Posterior vena cava (tissue), 2 donors: ENCODE data around the gene BANF2. TPM values are rescaled to one million over a fixed set of nuclear protein-coding genes. Genes with fewer than 3 reads are reported as not detected.

Source experiments
- DNase-seq: peaks from one replicate; pipeline ENCODE4 v3.0.0-alpha.2; 2020; ENCODE audit warnings: low spot score
- intact Hi-C, 2 donors: fragments of 100-400 bp; cut with DNase I; formaldehyde crosslinking; loops; one replicate each; pipeline versions ENCODE4 v1.14.1 to v1.14.2; 2022 to 2023
- total RNA-seq, 2 donors: library from RNA; stranded (reverse); fragmentation: NEBNext Ultra II Directional; extraction: Animal tissue kit (Norgen Biotek cat#: 25700); gene quantifications; one replicate each; pipeline ENCODE4 v1.2.1, GENCODE V29; 2021
- donor health status: DM: yes; HTN: yes; CAD: no.
- donor health status: DM: yes; HTN: yes; CAD: no.

The BANF2 gene
- total RNA-seq, 2 donors from 2014 or later: not detected

DNA sequence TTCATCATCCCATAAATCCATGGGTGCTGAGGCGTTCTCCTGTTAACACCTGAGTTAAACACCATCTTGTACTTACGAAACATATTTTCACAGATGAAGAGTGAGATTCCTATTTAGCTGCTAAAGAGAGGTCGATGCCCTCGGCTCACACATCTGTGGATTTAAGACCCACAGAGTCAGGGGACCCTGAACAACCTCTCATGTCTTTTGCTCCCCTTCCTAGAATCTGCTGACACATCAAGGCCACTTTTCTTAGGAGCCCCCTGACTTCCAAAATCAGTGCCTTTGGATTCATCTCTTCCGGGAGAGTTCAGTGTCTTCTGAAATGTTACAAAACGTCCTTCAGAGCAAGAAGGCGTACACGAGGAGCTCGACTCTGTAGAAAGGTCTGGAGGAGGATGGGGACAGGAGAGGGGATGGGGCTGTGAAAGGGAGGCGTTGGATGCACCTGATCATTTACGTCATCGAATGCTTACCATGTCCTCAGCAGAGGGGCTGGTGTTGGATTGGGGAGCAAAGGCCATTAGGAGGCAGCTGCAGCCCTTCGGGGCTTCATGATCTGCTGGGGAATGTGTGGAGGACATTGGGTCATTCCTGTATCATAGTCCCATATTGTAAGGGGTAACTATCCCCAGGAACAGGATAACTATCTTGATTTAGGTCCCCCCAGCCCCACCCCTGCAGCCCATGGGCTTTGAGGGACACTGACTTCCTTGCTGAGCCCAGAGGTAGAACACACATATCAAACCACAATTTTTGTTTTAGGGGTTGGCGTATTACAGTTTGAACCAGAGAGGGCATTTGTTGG, 22.9 kb downstream of the BANF2 start:
- DNase-seq: peak; percentile 50
- intact Hi-C loops: no loop called here

DNA sequence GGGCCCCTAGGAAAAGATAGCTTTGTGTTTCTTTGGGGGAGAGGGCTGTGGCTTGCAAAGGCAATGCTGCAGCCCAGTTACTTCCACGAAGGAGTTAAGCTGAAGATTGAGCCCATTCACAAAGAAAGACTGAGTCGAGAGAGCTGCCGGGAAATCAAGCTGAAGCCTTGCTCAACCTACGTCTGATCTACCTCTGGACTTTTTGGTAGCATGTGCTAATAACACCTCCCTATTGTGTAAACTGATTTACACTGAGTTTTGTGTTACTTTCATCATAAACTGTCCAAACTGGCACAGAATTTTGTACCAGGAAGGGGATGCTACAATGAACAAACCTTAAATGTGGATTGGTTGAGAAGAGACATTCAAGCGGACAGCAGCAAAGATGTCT, 23.5 kb downstream of the BANF2 start:
- intact Hi-C loops: no loop called here
- DNase-seq: no peak

DNA sequence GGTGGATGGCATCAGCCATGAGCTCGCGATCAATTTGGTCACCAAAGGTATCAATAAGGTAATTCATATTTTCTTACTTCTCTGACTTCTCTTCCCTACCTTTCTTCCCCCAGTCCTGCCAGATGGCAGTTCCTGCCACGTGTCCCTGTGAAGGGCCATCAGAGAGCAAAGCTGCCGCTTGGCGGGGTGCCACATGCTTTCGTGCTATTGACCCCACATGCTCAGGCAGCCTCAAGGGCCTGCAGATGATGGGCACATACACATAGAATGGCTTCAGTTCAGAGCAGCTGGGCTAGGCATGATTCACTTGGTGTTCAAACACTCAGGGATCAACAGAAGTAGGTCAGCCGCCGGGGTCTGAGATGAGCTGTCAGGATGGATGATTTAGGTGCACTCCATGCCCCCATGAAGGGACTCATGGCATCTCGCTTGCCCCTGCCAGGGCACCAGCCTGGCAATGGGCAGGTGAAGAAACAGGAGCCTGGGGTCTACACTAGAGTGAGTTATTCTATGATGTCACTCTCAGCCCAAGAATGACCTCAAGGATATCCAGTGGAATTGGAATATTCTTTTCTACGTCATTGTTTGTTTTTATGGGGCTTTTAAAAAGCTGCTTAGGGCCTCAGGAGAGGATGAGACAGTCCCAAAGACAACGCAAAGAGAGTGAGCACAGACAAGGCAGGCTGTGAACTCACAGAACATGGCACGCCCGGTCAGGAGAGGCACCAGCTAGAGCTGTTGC, 25.5 kb downstream of the BANF2 start:
- peak; percentile 69 for DNase-seq
- intact Hi-C loops: no loop called here

DNA sequence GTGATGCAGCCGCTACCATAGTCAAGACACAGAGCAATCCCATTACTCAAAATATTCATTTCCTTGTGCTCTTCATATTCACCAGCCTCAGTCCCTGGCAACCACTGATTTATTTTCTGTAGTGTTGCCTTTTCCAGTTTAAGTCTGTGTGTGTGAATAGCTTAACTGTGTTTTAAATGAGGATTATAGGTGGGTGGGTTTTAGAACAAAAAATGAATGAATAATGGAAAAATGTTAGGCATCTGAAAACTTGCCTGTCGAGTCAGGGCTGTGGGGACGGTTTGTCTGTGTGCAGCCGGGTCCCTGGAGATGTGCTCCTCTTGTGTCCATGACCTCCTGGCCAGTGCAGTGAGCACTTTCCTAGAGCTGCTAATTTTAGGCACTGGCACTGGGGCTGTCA, 27.1 kb downstream of the BANF2 start:
- intact Hi-C loops: no loop called here
- no peak for DNase-seq

DNA sequence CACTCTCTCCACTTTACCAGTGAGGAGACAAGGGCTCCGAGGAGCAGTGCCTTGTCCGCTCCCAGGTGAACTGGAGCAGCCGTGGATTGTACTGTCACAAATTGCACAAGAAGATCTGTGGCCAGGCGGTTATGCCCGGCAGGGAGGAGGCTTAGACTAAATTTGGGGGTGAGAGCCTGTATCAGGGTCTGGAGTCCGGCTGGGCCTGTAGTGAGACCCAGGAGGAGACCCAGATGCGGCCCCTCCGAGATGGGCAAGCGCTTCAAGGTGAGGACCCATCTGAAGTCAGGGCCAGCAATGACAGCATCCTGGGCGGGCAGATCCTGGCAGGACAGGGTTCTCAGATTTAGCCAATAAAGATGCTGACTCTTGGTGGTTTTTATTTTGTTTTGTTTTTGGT, 27.6 kb downstream of the BANF2 start:
- intact Hi-C loops: no loop called here
- DNase-seq: peak; percentile 76

DNA sequence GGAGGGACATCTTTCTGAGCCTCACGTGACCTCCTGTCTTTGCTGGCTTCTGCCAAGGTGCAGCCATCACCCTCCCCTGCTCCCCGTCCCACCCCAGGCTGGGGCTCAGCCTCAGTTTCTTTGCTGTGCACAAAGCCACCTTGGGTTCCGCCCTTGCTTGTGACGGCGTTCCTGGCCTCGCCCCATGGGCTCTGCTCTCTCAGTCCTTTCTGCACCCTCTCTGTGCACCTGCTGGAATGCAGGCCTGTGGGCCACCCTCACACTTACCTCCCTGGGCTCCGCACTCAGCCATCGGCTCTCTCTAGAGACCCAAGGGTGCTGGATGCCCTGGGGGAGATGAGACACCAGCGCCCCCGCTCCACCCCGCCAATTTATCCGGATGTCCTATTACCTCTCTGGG, 28.3 kb downstream of the BANF2 start:
- intact Hi-C loops: no loop called here
- no peak for DNase-seq

DNA sequence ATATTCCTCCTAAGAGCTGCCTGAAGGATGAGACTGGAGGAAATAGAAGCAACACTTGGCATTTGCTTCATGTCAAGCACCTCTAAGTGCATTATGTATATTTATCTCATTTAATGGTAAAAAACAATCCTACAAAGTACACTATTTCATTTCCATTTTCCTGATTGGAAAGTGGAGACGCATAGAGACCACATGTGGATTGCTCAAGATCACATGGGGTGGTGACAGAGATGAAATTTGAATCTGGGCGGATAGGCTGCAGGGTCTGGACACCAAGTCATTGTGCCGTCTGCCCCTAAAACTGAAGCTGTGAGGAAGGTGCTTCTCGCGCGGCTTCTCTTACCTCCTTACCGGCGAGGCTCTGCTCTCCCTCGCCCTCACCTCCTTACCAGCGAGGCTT, 30.3 kb downstream of the BANF2 start:
- DNase-seq: no peak
- intact Hi-C loops: no loop called here

DNA sequence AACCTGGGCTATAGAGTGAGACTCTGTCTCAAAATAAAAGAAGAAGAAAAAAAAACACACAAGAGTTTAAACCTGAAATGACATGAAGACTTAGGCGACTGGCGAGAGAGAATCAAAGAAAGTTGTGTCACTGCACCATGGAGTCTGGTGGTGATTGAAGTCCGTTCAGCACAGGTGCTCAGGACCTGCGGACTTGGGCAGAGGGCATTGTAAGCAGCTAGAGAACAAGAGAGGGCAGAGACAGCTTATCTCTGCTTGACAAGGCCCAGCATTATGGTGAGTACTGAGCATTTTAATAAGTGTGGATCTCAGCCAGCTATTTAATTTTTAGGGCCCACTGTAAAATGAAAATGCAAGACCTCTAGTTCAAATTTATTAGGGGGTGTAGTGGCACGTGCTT, 31.5 kb downstream of the BANF2 start:
- no peak for DNase-seq
- intact Hi-C loops: no loop called here

DNA sequence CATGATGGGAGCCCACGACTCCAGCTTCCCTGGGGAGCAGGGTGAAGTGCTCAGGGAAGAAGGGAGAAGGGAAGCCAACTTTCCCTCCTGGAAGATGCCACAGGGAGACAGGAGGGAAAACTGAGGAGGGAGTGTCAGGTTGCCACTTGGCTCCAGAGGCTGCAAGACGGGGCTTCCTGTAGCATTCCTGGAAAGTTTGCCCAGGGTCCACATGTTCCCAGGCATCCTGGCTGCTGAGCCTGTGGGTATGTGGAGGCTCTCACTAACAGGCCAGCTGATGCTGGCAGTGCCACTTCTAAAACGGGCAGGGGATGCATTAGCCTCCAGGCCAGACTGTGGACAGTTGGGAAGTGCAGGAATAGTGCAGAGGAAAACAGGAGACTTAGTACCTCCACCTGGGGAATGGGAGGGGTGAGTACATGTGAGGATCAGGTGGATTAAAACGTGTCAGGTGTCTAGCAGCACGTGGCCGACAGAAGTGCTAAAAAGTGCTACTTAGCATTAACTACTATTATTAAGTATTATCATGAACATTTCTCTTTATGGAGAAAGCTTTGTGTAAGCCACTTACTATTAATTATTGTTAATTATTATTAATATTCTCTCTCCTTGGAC, 33.2 kb downstream of the BANF2 start:
- no peak for DNase-seq
- intact Hi-C loops: no loop called here

DNA sequence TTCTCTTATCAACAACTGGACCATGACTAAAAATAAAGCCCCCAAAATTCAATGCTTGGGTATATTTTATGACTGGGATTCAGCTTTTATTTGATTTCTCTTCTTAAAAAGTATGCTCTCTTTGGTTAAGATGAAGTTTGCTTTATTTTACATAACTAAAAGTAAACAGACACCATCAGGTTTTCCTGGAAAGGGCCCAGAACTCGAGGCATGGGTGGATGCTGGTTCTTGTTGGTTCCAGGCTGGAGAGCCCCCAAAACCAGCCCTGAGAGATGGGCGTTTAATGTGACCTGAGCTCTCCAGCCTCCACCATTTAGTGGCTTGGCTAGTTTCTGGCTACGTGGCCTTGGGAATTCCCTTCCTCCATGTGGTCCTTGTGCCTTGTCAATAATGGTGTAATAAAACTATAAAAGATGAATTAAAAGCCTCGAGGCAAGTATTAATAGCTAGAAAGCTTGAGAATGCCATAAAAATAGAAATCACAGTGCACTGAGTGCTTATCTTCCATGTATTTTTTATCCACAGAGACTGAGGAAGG, 34.1 kb downstream of the BANF2 start:
- DNase-seq: no peak
- intact Hi-C loops: no loop called here

DNA sequence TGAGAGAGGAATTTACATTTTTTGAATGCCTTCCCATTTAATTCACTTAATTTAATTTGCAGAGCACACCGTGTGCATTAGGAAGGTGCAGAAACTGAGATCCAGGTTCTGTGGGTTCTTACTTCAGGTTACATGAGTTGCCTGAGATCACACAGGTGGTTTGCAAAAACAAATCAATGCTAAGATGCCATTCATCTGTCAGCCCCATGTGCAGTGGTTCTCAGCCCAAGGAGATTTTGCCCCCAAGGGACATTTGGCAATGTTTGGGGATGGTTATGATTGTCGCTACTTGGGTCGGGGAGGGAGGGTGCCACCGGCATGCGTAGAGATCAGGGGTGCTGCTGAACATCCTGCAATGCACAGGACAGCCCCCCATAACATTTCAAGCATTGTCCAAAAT, 34.6 kb downstream of the BANF2 start:
- intact Hi-C loops: no loop called here
- no peak for DNase-seq

DNA sequence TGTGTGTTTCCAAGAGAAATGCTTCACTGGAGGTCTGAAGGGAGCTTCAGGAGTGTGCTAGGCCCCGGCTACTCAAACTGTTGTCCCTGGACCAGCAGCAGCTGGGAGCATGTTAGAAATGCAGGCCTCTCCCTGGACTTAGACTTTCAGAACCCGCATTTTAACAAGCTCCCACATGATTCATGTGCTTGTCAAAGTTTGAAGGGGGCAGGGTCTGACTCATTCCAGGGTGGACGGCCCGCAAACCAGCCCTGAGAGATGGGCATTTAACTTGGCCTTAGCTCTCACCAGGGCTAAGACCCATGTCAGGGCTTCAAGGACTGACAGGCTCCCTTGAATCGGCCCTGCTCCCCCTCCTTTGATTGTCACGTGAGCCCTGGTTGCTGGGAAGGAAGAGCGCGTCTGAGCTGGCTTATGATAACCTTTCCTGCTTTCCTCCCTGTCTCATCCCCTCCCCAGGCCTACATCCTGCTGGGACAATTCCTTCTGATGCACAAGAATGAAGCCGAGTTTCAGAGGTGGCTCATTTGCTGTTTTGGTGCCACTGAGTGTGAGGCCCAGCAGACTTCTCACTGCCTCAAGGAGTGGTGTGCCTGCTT, 35.5 kb downstream of the BANF2 start:
- intact Hi-C loops: no loop called here
- DNase-seq: no peak

DNA sequence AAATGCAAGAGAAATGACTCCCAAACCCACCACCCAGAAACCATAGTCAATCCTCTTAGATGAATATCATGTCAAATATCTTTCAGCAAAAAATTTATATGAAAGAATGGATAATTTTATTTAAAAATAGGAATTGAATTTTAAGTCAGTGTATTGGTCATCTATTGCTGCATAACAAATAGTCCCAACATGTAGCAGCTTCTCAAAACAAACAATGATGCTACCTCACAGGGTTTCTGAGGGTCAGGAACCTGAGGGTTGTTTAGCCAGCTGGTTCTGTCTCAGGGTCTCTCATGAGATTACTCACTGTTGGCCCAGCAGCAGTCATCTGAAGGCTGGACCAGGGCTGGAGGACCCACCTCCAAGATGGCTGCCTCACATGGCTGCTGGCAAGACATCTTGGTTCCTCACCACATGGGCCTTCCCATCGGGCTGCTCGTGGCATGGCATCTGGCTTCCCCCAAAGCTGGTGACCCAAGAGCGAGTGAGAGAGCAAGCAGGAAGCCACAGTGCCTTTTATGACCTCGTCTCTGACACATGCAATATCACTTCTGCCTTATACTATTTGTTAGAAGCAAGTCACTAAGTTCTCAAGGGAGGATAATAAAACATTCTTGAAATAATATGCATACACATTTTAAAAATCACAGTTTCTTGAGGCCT, 36.3 kb downstream of the BANF2 start:
- intact Hi-C loops: no loop called here
- no peak for DNase-seq

DNA sequence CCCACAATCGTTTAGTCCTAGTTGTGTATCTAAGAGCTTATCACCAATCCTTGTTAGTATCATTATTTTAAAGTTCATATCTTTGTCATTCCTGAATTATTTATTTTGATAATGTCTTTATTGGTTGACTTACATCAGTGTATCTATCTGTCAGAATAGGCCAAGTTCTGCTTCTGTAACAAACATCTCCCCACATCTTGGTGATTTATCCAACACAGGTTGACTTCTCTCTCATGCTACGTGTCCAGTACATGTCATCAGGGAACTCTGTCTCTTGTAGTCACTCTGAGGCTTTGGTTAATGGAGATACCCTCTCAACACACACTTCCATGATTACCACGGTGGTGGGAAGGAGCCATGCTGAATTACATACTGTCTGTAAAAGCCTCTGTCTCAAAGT, 38.4 kb downstream of the BANF2 start:
- DNase-seq: no peak
- intact Hi-C loops: no loop called here

DNA sequence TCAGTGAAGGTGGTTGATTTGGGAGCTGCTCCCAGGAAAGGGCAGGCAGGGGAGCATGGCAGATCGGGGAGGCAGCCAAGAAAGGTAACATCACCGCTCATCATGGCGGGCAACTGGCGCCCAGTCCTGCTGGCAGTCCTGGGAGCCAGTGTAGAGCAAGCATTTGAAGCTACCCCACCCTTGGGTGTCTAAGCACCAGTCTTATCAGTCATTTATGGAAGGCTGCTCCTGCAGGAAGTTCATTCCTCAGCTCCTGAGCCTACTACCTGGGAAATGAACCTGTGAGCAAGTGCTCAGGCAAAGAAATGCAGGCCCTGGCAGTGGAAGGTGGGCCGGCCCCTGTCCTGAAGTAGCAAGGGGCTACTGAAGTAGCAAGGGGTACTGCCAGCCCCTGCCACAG, 41.5 kb downstream of the BANF2 start:
- no peak for DNase-seq
- intact Hi-C loops: no loop called here

DNA sequence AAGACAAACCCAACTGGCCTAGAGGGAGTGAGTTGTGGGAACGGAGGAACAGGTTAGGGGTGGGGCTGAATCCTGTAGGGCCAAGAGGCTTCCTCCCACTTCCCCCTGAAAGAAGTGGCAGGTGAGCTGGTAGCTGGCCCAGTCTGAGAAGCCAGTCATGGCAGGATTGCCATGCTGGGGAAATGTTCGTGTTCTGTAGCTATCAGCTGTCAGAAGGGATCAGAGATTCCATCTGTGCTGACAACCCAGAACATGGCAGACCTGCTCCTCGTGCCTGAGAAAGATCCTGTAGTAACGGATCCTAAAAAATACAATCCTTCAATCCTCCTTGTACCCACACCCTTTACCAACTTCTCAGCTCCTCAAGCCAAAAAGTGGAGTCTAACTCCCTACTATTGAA, 43.0 kb downstream of the BANF2 start:
- intact Hi-C loops: no loop called here
- DNase-seq: no peak

DNA sequence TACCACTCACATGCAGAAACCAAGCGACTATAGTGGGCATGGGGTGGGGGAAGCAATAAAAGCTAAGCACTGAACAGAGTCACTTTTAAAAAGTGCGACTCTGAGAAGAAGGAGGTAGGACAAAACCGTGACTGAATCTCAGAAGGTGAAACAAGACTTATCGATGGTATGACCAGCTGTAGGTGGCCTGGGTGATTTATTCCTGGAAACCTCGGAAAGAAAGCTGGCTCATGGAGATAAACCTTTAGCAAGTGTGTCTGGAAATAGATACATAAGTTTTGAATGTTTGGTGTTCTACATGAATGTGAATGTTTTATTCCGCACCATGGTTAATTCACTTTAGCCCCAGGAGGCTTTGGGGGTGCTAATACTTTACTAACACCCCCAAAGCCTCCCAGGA, 43.9 kb downstream of the BANF2 start:
- intact Hi-C loops: no loop called here
- DNase-seq: no peak

DNA sequence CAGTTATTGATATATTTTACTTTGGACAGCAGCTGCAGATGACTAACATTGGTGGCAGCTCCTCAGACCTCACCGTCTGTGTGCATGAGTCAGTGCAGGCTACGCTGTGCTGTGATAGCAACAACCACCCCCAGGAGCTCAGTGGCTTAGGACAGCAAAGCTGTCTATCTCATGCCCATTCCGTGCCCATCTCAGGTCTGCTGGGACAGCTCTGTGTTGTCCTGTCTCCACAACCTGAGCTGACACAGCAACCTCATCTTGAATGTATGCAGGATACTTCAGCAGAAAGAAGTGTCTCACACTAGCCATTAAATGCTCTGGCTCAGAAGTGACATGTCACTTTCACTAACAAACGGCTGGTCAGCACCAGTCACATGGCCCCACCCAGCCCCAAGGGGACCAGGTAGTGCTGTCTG, 47.7 kb downstream of the BANF2 start:
- intact Hi-C loops: no loop called here
- DNase-seq: no peak

DNA sequence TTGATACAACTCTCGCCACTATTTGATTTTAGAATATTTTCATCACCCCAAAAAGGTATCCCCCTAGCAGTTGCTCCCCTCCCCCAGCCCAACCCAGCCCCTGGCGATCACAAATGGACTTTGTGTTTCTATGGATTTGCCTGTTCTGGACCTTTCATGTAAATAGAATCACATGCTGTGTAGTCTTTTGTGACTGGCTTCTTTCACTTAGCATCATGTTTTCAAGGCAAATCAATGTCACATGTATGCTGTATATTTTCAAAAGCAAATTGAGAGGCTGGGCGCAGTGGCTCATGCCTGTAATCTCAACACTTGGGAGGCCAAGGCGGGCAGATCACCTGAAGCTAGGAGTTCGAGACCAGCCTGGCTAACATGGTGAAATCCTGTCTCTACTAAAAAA, 48.5 kb downstream of the BANF2 start:
- intact Hi-C loops: no loop called here
- no peak for DNase-seq

DNA sequence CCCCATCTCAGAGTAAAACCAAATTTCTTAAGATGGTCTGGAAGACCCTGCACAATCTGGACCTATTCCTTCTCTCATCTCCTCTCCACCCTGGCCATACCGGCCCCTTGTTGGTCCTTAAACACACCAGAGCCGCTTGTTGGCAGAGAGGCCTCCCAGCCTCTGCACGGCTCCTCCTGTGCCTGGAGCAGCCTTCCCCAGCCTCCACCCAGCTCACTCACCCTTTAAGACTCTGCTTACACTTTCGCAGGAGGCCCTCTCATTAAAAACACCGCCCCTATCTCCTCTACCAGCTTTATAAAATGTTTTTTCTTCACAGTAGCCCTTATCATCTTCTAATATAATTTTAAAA, 49.8 kb downstream of the BANF2 start:
- no peak for DNase-seq
- intact Hi-C loops: no loop called here
